Measurements from ENCODE around the gene ELMO1.

GRCh38 chr7:37105762-37106161 is 342.9 kb downstream of the ELMO1 start:
- TF ChIP-seq CTCF (IDR thresholded peaks at IDR 0.05) (no peak), REST (IDR thresholded peaks at IDR 0.05) (no peak), USF2 (IDR thresholded peaks at IDR 0.05) (no peak), GATA3 (IDR thresholded peaks at IDR 0.05; ENCODE audit: borderline replicate concordance) (no peak), RCOR1 (IDR thresholded peaks at IDR 0.05; ENCODE audit: low read depth, low read length) (no peak), TP53 (CRISPR knock-in tag; IDR thresholded peaks at IDR 0.05) (no peak), BHLHE40 (IDR thresholded peaks at IDR 0.05; ENCODE audit: low read depth, low read length) (no peak), FOSL2 (IDR thresholded peaks at IDR 0.05) (no peak), FOSL2 (CRISPR knock-in tag; IDR thresholded peaks at IDR 0.05) (no peak), POLR2A (IDR thresholded peaks at IDR 0.05; ENCODE audit: low read length) (no peak)

All from A549 (cell line).